ENCODE measurements around the gene CHST4. TPM values are rescaled to one million over a fixed set of nuclear protein-coding genes. Genes with fewer than 3 reads are reported as not detected.

CHST4 gene
- total RNA-seq, 1 donor from 2014 or later: not detected

DNA sequence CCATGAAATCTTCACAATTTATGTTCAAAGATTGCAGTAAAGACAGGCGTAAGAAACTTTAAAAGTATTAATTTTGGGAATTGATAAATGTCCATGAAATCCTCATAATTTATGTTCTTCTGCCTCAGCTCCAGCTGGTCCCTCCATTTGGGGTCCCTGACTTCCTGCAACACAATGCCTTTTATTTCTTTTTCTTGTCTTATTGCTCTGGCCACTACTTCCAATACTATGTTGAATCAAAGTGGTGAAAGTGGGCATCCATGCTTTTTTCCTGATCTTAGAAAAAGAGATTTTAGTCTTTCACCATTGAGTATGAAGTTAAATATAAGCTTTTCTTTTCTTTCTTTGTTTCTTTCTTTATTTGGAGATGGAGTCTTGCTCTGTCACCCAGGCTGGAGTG, 36.3 kb downstream of the CHST4 start:
- TF ChIP-seq POLR2AphosphoS5 (IDR thresholded peaks at IDR 0.05; ENCODE audit: insufficient read depth in 1 of 2, low read depth in 1 of 2) (no peak), POLR2A (IDR thresholded peaks at IDR 0.05) (no peak)
- TF ChIP-seq, protein P1, sequence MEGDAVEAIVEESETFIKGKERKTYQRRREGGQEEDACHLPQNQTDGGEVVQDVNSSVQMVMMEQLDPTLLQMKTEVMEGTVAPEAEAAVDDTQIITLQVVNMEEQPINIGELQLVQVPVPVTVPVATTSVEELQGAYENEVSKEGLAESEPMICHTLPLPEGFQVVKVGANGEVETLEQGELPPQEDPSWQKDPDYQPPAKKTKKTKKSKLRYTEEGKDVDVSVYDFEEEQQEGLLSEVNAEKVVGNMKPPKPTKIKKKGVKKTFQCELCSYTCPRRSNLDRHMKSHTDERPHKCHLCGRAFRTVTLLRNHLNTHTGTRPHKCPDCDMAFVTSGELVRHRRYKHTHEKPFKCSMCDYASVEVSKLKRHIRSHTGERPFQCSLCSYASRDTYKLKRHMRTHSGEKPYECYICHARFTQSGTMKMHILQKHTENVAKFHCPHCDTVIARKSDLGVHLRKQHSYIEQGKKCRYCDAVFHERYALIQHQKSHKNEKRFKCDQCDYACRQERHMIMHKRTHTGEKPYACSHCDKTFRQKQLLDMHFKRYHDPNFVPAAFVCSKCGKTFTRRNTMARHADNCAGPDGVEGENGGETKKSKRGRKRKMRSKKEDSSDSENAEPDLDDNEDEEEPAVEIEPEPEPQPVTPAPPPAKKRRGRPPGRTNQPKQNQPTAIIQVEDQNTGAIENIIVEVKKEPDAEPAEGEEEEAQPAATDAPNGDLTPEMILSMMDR (IDR thresholded peaks at IDR 0.05): no peak
- no peak for DNase-seq (ENCODE audit: extremely low spot score in 2 of 2)
- Histone ChIP-seq H3K9me3 (no peaks in the 10 kb centered on the region), H3K27me3 (no peaks in the 10 kb centered on the region), H3K4me1 (no peaks in the 10 kb centered on the region), H3K4me3 (no peak overlapping the region), H3K27ac (no peak overlapping the region), H3K36me3 (no peaks in the 10 kb centered on the region)
- intact Hi-C loops (cut with DNase I): no loop called here

DNA sequence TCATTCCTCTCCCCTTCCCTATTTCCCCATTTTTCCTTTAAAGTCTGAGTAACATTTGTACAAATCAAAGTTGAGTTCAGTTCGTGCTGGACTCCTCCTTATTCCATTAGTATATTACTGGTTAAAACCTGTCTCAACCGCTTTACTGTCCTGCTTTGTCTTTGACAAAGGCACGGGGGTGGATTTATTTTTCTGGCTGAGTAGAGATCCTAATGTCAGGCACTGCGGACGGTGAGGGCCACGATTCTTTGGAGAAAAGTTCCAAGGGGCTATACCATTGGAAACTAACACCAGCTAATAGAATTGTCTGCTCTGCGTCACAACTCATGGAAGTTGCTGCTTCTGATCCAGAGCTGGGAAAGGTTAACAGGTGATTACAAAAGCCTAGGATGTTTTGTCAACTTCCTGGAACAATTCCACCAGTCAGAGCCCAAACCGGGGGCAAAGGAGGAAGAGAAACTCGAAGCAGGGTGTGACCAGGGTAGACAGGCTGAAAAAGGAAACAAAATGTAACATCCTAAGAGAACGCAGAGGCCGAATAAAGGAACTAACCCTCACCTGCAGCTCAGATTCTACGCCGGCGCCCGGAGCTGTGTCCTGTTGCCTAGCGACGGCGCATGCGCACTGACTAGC, 38.2 kb downstream of the CHST4 start:
- no peak for DNase-seq (ENCODE audit: extremely low spot score in 2 of 2)
- peak overlapping the region; percentile 49 to 56 for H3K4me3 ChIP-seq
- no peaks in the 10 kb centered on the region for H3K9me3 ChIP-seq
- no peaks in the 10 kb centered on the region for H3K4me1 ChIP-seq
- no peaks in the 10 kb centered on the region for H3K36me3 ChIP-seq
- no peaks in the 10 kb centered on the region for H3K27me3 ChIP-seq
- TF ChIP-seq POLR2A (IDR thresholded peaks at IDR 0.05): no peak
- TF ChIP-seq POLR2AphosphoS5 (IDR thresholded peaks at IDR 0.05; ENCODE audit: insufficient read depth in 1 of 2, low read depth in 1 of 2): no peak
- TF ChIP-seq, protein P1 (IDR thresholded peaks at IDR 0.05): no peak
- intact Hi-C loops (cut with DNase I): no loop called here
- peak overlapping the region; percentile 42 for H3K27ac ChIP-seq

DNA sequence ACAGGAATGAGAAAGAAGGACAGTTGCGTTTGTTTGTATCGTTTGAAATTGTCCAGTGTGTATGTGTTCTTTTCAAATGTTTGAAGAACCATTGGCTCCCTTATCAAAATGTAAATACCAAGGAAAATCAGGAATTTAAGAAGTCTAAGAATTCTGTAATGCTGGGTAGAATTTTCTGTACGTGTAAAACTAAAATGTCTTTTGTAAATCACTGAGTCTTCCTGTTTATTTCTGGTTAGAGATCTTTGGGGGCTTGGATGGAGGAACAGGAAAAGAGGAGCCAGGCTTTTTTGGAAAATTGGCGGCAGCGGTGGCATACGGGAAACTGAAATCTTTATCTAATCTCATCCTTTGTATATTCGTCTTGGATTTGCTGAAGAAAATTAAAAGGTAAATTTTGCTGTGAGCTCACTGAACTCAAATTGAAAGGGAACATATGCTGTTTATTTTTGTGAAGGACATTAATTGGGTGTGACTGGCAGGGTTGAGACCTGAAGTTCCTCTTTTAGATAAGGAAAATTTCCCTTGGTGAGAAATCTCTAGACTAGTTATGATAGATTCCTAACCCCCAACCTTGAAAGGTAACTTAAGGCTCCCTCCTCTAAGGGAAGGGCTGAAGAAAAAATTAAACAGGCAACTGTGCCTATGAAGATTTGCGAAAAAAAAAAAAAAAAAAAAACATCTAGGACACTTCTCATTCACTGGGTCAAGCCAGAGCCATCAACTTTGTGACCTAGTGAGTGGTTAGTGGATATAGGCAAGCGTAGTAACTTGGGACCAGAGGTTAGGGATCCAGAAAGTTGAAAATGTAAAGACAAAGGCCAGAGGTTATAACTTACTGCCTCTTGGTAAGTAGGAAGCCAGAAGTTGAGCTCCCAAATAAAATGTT, 39.8 kb downstream of the CHST4 start:
- Histone ChIP-seq H3K36me3 (no peaks in the 10 kb centered on the region), H3K4me1 (no peaks in the 10 kb centered on the region), H3K27me3 (no peaks in the 10 kb centered on the region), H3K27ac (no peak overlapping the region), H3K9me3 (no peaks in the 10 kb centered on the region), H3K4me3 (no peak overlapping the region)
- intact Hi-C loops (cut with DNase I): no loop called here
- TF ChIP-seq, protein P1 (IDR thresholded peaks at IDR 0.05): no peak
- TF ChIP-seq POLR2AphosphoS5 (IDR thresholded peaks at IDR 0.05; ENCODE audit: insufficient read depth in 1 of 2, low read depth in 1 of 2) (no peak), POLR2A (IDR thresholded peaks at IDR 0.05) (no peak)
- no peak for DNase-seq (ENCODE audit: extremely low spot score in 2 of 2)

DNA sequence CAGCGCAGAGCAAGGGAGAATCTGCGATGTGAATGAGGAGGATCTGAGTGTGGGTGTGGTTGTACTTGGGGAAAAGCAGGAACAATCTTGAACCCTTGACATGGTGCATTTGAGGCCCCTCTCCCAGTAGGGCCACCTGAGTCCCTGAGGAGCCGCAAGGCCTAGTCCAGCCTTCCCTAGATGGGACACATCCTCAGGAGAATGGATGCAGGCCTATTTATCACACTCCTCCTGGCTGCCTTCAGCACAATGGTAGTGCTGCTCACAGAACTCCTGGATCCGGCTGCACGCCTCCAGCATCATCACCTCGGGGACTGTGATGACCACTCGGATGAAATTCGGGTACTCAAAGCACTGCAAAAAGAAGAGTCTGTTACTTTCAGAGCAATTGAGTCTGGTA, 41.7 kb downstream of the CHST4 start:
- Histone ChIP-seq H3K27ac (no peak overlapping the region), H3K4me1 (no peaks in the 10 kb centered on the region), H3K4me3 (no peak overlapping the region), H3K27me3 (no peaks in the 10 kb centered on the region), H3K36me3 (no peaks in the 10 kb centered on the region), H3K9me3 (no peaks in the 10 kb centered on the region)
- DNase-seq (ENCODE audit: extremely low spot score in 2 of 2): no peak
- intact Hi-C loops (cut with DNase I): no loop called here
- TF ChIP-seq POLR2AphosphoS5 (IDR thresholded peaks at IDR 0.05; ENCODE audit: insufficient read depth in 1 of 2, low read depth in 1 of 2): no peak

DNA sequence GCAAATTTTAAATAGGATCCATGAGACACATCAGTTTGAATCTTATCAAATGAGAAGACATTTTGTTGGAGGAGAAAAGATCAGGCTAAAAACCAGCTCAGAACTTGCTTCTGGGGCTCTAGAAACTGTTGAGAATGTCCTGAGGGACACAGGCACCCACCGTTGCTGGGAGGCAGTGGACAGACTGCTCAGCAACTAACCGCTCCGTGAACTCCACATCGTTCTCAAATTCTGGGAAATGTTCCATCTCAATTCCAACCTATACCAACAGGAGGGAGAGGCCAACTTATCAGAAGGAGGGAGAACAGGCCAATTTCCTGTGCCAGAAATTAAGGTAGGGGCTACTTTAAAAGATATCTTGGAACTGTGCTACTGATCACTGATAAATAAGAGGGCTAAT, 42.3 kb downstream of the CHST4 start:
- Histone ChIP-seq H3K4me1 (no peaks in the 10 kb centered on the region), H3K27me3 (no peaks in the 10 kb centered on the region), H3K4me3 (no peak overlapping the region), H3K36me3 (no peaks in the 10 kb centered on the region), H3K27ac (no peak overlapping the region), H3K9me3 (no peaks in the 10 kb centered on the region)
- intact Hi-C loops (cut with DNase I): no loop called here
- TF ChIP-seq POLR2A (IDR thresholded peaks at IDR 0.05): no peak
- TF ChIP-seq POLR2AphosphoS5 (IDR thresholded peaks at IDR 0.05; ENCODE audit: insufficient read depth in 1 of 2, low read depth in 1 of 2): no peak
- TF ChIP-seq, protein P1 (IDR thresholded peaks at IDR 0.05): no peak
- no peak for DNase-seq (ENCODE audit: extremely low spot score in 2 of 2)

All from vagina (tissue), 2 donors.